Loucy (cell line): Measurements from ENCODE around the gene TGFBI.

Experiments used
- H2AFZ ChIP-seq: fragments of 200-600 bp; sonication (generic); 2 replicates; pipeline ENCODE4 v1.6.0; 2016; ENCODE audit warnings: antibody characterized with exemption, mild to moderate bottlenecking, low read length, moderate library complexity
- H3F3A ChIP-seq: fragments of 200-600 bp; 2 replicates; pipeline ENCODE4 v1.6.0; 2016; ENCODE audit warnings: antibody characterized with exemption, low read depth, mild to moderate bottlenecking
- H3K27me3 ChIP-seq: fragments of 200-600 bp; sonication (generic); 2 replicates; pipeline ENCODE4 v1.6.1; 2014; ENCODE audit warnings: low read length, mild to moderate bottlenecking; ENCODE audit not compliant: insufficient read depth, poor library complexity, severe bottlenecking
- H3K36me3 ChIP-seq: fragments of 200-600 bp; sonication (generic); 2 replicates; pipeline ENCODE4 v1.6.1; 2016; ENCODE audit warnings: low read length; ENCODE audit not compliant: insufficient read depth
- H3K4me1 ChIP-seq: fragments of 200-600 bp; sonication (generic); 2 replicates; pipeline ENCODE4 v1.5.1; 2014; ENCODE audit warnings: low read length, mild to moderate bottlenecking; ENCODE audit not compliant: insufficient read depth, poor library complexity, severe bottlenecking
- H3K4me2 ChIP-seq: fragments of 200-600 bp; sonication (generic); 2 replicates; pipeline ENCODE4 v1.6.0; 2014; ENCODE audit warnings: antibody characterized with exemption, low read length, low read depth, mild to moderate bottlenecking; ENCODE audit not compliant: poor library complexity, severe bottlenecking
- H3K4me3 ChIP-seq: fragments of 200-600 bp; sonication (generic); 2 replicates; pipeline ENCODE4 v1.5.1; 2014; ENCODE audit warnings: low read length, mild to moderate bottlenecking, mixed read lengths; ENCODE audit not compliant: poor library complexity, severe bottlenecking
- H3K79me2 ChIP-seq: fragments of 200-600 bp; sonication (generic); 2 replicates; pipeline ENCODE4 v1.6.1; 2014; ENCODE audit warnings: low read length; ENCODE audit not compliant: insufficient read depth
- H3K9ac ChIP-seq: fragments of 200-600 bp; sonication (generic); 2 replicates; pipeline ENCODE4 v1.6.0; 2014; ENCODE audit warnings: mild to moderate bottlenecking, low read depth, low read length, moderate library complexity; ENCODE audit not compliant: poor library complexity, severe bottlenecking
- H3K9me2 ChIP-seq: fragments of 200-600 bp; sonication (generic); replicated peaks from 2 replicates; pipeline ENCODE4 v1.6.1; 2016; ENCODE audit warnings: low read depth, low read length, mixed read lengths
- H3K9me3 ChIP-seq: fragments of 200-600 bp; sonication (generic); 2 replicates; pipeline ENCODE4 v1.6.1; 2014; ENCODE audit warnings: mild to moderate bottlenecking, antibody characterized with exemption, low read length, low read depth; ENCODE audit not compliant: insufficient read depth
- H4K20me1 ChIP-seq: fragments of 200-600 bp; sonication (generic); 2 replicates; pipeline ENCODE4 v1.6.0; 2014; ENCODE audit warnings: antibody characterized with exemption, low read length, mild to moderate bottlenecking; ENCODE audit not compliant: insufficient read depth, poor library complexity, severe bottlenecking
- EZH2phosphoT487 ChIP-seq: fragments of 200-600 bp; IDR thresholded peaks from 2 replicates; pipeline ENCODE4 v1.6.1; 2018; ENCODE audit warnings: antibody characterized with exemption, mild to moderate bottlenecking, moderate library complexity, borderline replicate concordance
- TF ChIP-seq, protein P1 (sequence below): fragments of 200-600 bp; sonication (generic); conservative IDR thresholded peaks from 2 replicates; pipeline ENCODE4 v1.5.1; 2014; ENCODE audit warnings: mild to moderate bottlenecking, antibody characterized with exemption, low read length

Gene TGFBI

DNA sequence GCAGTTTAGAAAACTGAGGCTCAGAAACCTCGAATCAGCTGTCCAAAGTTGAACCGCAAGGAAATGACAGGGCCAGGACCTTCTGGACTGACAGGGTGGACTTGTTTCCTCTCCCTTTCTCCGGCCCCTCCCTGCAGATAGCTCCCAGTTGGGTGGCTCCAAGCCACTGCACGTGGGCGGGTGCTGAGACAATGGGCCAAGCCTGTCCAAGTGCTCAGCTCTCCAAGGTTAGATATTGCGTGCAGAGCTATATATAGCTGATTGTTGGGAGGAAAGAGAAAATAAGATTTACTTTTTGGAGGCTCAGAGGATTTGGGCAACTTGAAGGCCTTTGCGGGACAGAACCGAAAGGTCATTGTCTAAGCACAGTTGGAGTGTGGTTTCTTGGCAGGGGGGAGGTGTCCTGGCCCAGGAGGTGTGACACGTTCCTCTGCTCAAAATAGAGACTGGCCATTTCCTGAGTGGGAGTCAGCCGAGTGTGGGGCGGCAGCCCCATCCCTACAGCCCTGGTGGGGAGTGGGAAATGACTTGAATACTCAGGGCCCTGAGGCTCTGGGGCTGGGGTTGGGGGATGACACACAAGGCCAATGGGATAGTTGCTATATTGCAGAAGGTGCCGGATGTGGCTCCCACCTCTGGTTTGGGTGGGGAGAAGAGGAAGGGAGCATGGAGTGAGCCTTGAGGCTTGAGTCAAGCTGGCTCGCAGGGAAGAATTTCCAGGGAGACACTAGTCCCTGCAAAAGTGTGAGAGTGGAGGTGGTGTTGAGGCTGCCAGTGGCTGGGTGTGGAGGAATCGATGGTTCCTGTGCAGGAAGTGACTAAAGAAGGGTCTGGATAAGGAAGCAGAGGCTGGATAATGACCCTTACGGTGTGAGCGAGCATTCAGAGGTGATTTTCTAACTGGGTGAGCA lies 59.4 kb downstream of the TGFBI start:
- Histone ChIP-seq H3K4me2 (no peak overlapping the region), H3K4me1 (no peaks in the 10 kb centered on the region), H4K20me1 (no peaks in the 10 kb centered on the region), H3K79me2 (no peaks in the 10 kb centered on the region), H3K4me3 (no peak overlapping the region), H3K36me3 (no peaks in the 10 kb centered on the region), H3K27me3 (no peaks in the 10 kb centered on the region), H2AFZ (no peak overlapping the region), H3K9me3 (no peaks in the 10 kb centered on the region), H3F3A (no peaks in the 10 kb centered on the region), H3K9me2 (no peaks in the 10 kb centered on the region), H3K9ac (no peak overlapping the region)
- TF ChIP-seq, protein P1, sequence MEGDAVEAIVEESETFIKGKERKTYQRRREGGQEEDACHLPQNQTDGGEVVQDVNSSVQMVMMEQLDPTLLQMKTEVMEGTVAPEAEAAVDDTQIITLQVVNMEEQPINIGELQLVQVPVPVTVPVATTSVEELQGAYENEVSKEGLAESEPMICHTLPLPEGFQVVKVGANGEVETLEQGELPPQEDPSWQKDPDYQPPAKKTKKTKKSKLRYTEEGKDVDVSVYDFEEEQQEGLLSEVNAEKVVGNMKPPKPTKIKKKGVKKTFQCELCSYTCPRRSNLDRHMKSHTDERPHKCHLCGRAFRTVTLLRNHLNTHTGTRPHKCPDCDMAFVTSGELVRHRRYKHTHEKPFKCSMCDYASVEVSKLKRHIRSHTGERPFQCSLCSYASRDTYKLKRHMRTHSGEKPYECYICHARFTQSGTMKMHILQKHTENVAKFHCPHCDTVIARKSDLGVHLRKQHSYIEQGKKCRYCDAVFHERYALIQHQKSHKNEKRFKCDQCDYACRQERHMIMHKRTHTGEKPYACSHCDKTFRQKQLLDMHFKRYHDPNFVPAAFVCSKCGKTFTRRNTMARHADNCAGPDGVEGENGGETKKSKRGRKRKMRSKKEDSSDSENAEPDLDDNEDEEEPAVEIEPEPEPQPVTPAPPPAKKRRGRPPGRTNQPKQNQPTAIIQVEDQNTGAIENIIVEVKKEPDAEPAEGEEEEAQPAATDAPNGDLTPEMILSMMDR = no peak
- no peak for TF ChIP-seq EZH2phosphoT487

DNA sequence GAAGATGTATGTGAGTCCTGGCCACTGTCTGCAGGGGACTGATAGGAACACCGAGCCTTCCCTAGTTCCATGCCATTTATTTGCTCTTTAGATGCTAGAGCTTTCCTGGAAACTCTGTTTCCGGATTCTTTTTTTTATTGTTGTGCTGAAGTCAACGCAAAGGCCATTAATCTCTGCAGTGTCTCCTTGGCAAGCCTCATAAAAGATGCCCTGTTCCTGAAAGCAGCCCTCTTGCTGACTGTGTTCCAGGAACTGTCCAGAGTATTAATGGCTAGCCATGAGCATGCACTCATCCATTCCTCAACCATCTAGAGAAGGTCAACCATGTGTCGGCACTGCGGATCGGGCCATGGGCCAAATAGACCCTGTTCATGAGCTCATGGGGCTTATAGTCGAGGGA lies 61.0 kb downstream of the TGFBI start:
- H3K27me3 ChIP-seq = no peaks in the 10 kb centered on the region
- TF ChIP-seq EZH2phosphoT487 = no peak
- no peaks in the 10 kb centered on the region for H3K9me2 ChIP-seq
- no peak overlapping the region for H3K9ac ChIP-seq
- no peaks in the 10 kb centered on the region for H4K20me1 ChIP-seq
- H3F3A ChIP-seq = no peaks in the 10 kb centered on the region
- no peak overlapping the region for H3K4me3 ChIP-seq
- H3K79me2 ChIP-seq = no peaks in the 10 kb centered on the region
- H3K36me3 ChIP-seq = no peaks in the 10 kb centered on the region
- H2AFZ ChIP-seq = no peak overlapping the region
- H3K4me2 ChIP-seq = no peak overlapping the region
- H3K9me3 ChIP-seq = no peaks in the 10 kb centered on the region
- no peaks in the 10 kb centered on the region for H3K4me1 ChIP-seq

GRCh38 chr5:136090319-136090718 lies 61.5 kb downstream of the TGFBI start:
- TF ChIP-seq, protein P1 = no peak
- TF ChIP-seq EZH2phosphoT487 = no peak
- Histone ChIP-seq H3K9me2 (no peaks in the 10 kb centered on the region), H3K27me3 (no peaks in the 10 kb centered on the region), H3K4me2 (no peak overlapping the region), H3K4me3 (no peak overlapping the region), H3K4me1 (no peaks in the 10 kb centered on the region), H2AFZ (no peak overlapping the region), H3K9ac (no peak overlapping the region), H3F3A (no peaks in the 10 kb centered on the region), H3K79me2 (no peaks in the 10 kb centered on the region), H3K36me3 (no peaks in the 10 kb centered on the region), H4K20me1 (no peaks in the 10 kb centered on the region), H3K9me3 (no peaks in the 10 kb centered on the region)
